HG02763 (cell line): ENCODE measurements around the gene BBLN.
A peak's percentile ranks its signal among the peaks of the same experiment; 100 is the strongest.
"Not testable (repeated sequence)": the region's sequence is repeated elsewhere in the genome, so short reads cannot be mapped to it uniquely, and the experiment has no call there.

Source experiments
- ATAC-seq: cut with Tn5 transposase; IDR thresholded peaks from one replicate; pipeline ENCODE4 v1.9.1; 2021; ENCODE audit warnings: mild to moderate bottlenecking, moderate library complexity; ENCODE audit not compliant: unreplicated experiment

The BBLN gene, protein sequence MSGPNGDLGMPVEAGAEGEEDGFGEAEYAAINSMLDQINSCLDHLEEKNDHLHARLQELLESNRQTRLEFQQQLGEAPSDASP

DNA sequence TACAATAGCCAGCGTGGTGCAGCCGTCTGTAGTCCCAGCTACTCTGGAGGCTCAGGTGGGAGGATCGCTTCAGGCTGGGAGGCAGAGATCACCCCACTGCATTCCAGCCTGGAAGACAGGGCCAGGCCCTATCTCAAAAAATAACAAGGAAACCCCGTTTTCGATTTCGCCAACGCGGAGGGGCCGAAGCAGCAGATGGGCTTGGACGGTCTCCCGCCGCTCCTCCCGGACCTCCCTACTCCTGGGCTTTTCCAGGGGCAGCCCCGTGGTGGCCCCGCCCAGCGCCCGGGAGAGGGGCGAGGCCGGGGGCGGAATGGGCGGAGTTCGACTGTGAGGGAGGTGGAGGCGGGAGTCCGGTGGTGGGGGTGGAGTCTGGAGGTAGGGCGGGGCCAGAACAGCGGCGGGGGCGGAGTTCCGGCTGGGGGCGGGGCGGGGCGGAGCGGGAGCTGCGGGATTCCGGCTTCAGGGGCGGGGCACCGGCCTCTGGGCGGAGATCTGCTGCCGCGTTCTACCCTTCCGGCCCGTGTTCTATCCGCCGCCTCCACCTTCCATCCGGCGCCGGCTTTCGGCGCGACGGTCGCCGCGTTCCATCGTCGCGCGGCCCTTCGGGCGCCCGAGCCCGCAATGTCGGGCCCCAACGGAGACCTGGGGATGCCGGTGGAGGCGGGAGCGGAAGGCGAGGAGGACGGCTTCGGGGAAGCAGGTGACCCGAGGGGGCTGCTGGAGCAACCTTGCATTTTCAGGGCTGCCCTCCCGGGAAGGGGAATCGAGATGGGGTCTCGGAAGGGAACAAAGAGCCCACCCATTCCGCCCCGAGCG lies at the start of gene BBLN:
Gene BBLN, plus strand, starts transcription at position 482 of the 819 bp plus-strand sequence. Its CDS starts 143 bp downstream, at position 625.
- peak; percentile 79 for ATAC-seq

DNA sequence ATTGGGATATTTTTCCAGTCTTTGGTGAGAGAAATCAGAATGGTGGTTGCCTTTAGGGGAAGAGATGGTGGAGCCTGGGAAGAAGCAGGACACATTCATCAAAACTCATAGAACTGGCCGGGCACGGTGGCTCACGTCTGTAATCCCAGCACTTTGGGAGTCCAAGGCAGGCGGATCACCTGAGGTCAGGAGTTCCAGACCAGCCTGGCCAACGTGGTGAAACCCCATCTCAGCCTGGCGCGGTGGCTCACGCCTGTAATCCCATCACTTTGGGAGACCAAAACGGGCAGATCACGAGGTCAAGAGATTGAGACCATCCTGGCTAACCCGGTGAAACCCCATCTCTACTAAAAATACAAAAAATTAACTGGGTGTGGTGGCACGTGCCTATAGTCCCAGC lies 48.3 kb upstream of the BBLN start:
- ATAC-seq = not testable (repeated sequence)

DNA sequence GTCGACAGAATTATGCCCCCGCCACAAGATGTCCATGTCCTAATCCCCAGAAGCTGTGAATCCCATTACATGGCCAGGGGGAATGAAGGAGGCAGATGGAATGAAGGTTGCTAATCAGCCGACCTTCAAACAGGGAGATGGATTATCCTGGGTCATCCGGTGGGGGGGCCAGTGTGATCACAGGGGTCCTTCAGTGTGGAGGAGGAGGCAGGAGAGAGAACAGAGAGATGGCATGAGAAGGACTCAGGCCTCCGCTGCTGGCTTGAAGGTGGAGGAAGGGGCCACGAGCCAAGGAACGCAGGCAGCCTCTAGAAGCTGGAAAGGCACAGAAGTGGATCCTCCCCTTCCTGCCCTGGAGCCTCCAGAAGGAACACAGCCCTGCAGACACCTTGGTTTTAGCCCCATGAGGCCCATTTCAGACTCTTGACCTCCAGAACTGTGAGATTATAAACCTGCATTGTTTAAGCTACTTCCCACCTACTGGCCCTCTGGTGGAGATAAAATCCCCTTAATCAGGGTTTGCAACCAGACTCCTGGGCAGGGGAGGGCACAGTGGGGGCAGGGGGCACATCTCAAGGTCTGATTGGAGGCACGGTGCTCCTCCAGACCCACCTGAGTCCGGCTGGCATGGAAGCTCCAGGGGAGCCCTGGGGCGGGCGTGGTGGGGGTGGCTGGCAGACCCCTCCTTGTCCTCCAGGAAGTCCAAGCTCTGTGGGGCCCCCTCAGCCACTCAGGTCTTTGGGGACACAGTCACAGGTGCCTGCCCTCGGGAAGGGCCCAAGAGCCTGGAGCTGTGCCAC lies 46.3 kb upstream of the BBLN start:
- ATAC-seq = no peak

DNA sequence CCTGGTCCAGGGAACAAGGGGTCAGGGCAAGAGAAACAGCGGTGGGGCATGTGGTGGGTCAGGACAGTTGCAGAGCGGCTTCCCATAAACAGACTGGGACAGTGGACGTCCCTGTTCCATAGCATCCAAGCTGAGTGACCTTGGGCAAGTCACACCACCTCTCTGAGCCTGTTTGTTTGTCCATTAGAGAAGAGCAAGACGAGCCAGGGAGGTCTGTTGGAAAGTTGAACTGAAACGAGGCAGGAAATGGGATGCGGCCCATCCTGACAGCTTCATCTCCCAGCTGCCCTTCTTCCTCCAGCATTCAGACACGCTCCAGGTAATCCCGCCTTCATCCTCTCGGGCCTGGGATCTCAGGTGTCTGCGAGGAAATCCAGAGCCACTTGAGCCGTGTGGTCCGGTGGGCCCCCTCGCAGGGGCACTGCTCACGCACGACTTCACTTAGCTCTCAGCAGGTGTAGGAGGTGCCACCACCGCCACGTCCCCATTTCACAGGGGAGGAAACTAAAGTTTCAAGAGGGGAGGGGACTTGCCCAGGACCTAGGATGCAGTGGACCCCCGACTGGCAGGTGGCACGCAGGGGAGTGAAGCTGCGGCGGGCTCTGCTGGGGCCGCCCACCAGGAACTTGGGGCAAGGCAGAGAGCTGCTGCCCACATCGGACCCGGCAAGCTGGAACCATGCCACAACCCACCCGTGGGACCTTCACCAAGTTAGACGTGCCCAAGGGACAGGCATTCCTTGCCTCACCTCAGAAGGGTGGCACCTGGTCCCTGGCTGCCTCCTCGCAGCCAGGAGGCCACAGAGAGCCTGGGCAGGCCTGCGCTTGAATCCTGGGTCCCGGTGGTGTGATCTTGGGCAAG lies 45.5 kb upstream of the BBLN start:
- no peak for ATAC-seq

DNA sequence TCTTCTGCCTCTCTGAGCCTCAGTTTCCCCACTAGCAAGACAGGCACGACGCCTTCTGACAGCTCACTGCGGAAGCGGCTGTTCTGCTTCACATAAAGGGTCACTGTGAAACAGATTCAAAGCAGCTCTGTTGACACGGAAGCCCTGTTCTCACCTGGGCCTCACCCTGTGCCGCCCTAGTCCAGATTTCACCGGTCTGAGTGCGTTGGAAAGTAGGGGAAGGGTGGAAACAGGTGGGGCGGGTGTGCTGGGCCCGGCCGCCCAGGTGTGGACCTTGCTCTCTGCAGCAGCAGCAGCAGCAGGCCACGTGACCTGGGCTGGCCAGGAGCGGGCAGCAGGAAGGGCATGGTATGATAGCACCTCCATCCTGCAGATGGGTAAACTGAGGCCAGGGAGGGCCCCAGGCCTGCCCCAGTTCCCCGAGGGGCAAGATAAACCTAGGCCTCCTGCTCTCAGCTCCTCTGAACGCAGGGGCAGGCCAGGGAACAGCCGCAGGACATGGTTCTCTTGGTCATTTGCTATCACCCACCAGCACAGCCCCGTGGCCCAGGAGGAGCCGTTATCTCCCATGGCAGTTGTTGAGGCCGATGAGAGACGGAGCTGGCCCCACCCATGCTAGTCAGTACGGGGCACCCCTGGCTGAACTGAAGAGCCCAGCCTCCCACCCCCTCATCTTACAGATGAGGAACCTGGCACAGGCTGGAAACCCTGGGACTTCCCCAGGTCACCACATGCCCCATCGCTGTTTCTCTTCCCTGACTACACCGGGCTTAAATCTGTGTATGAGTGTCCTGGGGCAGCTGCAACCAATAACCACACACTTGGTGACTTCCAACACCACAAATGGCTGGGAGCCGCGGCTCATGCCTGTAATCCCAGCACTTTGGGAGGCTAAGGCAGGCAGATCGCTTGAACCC lies 44.6 kb upstream of the BBLN start:
- no peak for ATAC-seq

DNA sequence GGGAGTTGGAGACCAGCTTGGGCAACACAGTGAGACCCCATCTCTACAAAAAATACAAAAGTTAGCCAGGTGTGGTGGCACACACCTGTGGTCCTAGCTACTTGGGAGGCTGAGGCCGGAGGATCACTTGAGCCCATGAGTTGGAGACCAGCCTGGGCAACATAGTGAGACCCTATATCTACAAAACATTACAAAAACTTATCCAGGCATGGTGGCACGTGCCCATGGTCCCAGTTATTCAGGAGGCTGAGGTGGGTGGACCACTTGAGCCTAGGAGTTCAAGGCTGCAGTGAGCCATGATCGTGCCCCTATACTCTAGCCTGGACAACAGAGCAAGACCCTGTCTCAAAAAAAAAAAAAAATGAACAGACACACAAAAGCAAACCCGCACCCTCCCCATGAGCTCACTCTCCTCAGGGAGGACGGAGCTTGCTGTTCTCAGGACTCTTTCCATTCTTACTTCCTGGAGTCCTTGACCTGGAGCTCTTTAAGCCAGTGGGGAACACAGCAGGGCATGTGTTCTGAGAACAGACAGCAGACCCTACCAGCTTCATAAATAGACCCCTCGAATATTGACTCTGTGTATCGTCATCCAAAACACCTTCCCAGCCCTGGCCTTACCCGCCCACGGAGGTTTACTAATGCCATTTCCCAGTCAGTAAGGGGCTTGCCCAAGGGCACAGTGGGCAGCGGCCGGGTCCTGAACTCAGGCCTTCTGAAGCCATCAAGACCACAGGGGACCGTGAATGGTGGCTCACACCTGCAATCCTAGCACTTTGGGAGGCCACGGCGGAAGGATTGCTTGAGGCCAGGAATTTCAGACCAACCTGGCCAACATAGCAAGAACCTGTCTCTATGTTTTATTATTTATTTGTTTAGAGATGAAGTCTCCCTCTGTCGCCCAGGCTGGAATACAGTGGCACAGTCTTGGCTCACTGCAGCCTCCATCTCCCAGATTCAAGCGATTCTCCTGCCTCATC lies 43.7 kb upstream of the BBLN start:
- no peak for ATAC-seq

DNA sequence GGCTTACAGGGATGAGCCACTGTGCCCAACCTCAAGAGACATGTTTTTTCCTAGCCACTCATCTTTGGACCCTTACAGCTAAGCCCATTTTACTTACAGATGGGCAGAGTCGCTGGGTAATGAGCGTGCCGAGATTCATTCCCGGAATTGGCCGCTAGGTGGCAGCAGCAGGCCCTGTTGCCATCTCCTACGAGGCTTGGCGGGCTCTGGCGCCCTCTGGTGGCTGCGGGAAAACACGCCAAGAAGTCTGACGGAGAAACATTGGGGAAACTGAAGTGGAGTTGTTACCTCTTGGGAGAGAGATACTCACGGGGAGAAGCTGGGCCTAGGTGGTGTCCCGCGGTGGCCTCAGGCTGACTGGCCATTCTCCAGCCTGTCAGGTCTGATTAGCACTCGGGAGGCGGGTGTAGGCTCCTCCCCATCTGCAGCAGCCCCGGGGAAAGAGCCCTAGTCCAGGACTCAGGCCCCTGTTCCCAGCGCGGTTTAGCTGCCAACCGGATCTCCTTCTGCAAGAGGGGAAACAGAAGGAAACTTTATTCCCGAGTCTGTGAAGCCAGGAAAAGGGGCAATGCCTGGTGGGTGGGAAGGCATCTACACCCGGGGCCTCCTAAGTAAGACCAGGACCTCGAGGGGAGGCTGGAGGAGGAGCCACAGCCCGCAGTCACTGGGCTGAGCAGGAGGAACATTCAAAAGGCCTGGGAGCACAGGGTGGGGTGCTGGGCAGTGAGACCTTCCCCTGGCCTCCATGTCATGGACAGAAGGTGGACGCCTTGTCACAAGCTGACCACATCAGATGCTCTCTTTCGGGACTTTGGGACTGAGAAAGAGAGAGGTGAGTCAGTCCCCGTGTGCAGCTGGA lies 42.2 kb upstream of the BBLN start:
- ATAC-seq = no peak

DNA sequence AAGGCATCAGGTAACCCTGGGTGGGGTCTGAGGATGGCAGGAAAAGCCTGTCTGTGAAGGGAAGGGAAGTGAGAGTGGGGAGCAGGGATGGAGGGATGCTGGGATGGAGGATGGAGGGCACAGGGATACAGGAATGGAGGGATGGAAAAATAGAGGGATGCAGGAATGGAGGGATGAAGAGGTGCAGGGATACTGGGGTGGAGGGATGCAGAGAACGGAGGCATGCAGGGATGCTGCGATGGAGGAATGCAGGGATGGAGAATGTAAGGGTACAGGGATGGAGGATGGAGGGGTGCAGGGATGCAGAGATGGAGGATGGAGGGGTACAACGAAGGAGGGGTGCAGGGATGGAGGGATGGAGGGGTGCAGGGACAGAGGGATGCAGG lies 41.6 kb upstream of the BBLN start:
- no peak for ATAC-seq

DNA sequence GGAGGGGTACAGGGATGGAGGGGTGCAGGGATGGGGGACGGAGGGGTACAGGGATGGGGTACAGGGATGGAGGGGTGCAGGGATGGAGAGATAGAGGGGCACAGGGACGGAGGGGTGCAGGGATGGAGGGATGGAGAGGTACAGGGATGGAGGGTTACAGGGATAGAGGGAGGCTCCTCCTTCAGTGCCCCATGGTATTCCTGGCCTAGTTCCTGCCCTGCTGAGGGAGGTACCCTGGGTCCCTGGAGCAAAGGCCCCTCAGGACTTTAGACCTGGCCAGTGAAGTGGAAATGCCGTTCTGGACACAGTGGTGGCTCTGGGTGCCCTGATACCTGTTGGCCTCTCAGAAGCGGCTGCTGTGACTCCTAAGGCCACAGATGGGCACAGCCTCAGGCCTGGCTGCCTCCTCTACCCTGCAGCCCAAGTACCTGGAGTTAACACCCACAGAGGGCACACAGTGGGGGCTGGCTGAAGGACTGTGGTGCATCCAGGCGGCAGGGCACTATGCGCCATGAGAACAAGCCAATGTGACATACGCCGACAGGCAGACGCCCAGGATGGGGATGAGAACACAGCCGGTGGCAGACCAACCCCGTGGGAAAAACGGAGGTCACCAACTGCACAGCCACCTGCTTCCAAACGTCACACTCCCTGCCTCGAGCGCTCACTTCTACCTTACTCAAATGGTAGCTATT lies 40.9 kb upstream of the BBLN start:
- no peak for ATAC-seq

DNA sequence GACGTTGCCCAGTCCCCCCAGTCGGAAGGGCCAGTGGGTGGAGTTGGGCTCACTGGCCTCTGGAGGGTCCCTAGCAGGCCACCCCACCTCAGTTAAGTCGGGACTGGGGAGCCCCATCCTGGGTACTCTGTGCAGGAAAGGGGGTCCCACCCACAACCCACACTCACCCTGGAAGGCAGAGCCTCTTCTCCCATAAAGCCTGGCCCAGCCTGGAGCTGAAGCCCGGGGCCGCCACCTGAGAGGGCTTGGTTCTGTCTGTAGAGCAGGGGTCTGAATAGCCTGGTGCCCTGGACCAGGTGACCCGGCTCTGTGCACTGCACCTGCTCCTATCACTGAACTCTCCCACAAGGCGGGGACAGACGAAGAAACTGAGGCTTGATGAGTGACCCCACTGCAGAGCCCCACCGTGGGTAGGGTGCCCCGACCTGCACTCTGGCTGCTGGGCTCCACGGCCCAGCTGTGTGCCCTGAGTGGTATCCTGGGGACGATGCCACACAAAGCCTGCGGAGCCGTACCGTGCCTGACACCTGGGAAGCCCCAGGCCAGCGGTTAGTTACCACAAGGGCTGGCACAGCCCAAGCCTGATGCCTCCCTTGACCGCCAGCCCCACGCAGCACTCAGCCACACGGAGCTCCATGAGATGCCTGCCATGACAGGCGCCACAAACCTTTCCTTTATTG lies 39.9 kb upstream of the BBLN start:
- no peak for ATAC-seq

DNA sequence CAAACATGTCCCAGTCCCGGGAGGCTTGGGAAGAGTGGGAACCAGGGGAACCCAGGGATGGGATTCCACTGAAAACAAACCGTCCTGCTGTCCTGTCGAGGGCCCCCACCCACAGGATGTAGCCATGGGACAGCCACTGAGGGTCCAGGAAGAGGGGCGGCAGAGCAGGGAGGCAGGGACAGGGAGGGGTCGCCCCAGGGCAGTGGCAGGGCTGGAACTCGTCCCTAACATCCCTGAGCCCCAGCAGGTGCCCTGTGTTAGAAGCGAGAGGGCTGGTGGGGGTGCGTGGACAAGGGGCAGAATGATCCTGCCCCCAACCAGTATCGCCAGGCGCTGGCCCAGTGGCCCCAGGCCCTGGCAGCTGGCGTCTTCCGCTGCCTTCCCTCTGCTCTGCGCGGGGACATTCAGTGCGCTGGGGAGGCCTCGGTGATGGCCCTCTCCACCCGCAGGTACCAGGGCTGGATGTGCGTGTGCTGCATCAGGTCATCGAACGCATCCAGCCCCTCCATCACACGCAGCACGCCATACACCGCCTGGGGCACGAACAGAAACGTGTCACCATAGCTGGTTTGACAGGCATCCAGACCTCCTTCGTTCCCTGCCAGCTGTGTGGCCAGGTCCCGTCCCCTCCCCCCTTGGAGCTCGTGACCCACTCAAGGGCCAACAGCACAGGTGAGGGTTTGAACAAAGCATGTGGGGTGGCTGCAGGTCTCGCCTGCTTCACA lies 39.2 kb upstream of the BBLN start:
- ATAC-seq = no peak

DNA sequence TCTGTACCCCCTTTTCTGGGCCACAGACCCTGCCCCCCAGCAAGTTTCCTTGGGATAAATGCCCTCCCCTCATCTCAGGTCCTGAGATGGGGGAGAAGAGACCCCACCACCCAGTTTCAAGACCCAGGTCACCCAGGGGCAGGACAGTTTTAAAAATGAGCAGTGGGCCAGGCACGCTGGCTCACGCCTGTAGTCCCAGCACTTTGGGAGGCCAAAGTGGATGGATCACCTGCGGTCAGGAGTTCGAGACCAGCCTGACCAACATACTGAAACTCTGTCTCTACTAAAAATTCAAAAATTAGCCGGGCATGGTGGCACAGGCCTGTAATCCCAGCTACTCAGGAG lies 38.6 kb upstream of the BBLN start:
- ATAC-seq = no peak

DNA sequence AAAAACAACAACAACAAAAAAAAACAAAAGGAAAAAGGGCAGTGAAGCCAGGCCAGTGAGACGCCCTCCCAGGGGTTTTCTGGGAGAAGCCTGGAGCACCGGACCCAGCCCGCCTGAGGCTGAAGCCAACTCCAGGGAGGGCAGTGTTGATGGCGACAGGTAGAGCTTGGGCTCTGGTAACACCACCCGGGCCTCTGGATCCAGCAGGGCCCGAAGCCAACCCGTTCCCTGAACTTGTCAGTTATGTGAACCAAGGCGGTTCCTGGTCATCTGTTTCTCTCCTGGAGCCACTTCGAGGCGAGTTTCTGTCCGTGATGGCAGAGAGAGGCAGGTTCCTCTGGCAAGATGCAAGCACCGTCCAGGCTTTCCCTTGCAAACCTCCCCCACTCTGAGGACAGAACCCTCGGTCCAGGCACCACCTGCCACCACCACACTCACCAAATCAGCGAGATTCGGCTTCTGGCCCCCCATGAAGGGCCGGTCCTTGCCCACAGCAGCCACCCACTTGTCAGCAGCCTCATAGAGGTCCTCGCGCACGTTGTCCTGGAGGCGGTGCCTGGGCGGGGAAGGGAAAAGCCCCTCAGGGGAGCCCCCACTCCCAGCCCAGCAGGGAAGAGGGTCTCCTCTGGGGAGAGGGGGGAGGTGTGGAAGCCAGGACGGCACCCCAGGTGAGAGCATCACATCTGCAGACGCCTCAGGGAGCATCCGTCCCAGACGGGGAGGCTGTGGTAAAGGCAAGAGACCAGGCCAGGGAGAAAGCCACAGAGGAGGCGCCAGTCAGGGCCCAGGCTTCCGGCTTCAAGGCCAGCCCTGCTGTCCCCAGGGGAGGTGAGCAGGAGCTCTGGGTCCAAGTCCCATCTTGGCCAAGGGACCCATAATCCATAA lies 37.9 kb upstream of the BBLN start:
- no peak for ATAC-seq

DNA sequence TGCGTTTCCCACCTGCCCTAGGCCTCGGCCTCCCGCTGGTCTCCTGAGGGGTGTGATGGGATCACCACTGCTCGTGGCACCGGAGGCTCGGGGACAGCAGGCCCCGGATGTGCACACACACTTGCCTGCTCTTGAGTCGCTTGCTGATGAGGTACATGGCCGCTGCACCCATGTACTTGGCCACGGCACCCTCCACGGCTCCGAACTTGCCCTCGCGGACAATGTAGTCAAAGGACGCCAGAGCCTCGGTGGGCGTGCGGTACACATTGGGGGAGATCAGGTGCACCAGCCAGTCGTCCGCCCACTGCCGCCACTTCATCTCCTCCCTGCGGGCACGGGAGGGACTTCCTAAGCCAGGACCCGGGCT lies 37.3 kb upstream of the BBLN start:
- no peak for ATAC-seq

DNA sequence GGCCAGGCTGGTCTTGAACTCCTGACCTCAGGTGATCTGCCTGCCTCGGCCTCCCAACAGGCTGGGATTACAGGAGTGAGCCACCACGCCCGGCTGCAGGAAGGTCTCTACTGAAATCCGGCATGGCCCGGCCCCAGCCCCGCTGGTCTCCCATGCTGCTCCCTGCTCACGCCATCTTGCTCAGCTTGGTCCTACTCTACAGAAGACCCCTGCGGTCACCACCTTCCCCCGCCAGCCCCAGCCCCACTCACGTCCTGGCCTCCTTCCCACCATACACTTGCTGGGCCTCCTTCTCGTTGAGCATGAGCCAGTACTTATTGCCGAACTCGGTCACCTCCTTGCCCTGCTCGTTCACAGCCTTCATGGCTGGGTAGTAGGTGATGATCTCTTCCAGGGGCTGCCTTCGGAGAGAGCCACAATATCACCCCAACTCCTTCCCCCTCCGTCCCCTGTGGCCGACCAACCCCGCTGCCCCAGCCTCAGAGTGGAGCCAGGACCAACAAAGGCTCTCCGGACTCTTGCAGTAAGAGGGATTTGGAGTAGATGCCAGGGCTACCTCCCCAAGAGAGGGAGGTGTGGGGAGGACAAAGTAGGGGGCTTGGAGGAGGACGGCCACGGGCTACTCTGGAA lies 36.5 kb upstream of the BBLN start:
- no peak for ATAC-seq
